Transverse colon (tissue), 4 donors: ENCODE measurements around the gene PHACTR3. TPM values are rescaled to one million over a fixed set of nuclear protein-coding genes. Genes with fewer than 3 reads are reported as not detected.

Experiments
- DNase-seq: peaks from one replicate; pipeline ENCODE4 v3.0.0-alpha.2; 2019
- H3K27ac ChIP-seq, 4 donors: fragments of 200-600 bp; sonication (generic); 2 replicates each; pipeline ENCODE4 v1.5.1; 2016 to 2018; ENCODE audit warnings: inconsistent platforms in 4 of 4
- H3K27me3 ChIP-seq: fragments of 200-600 bp; sonication (generic); 2 replicates; pipeline ENCODE4 v1.5.1; 2017; ENCODE audit warnings: inconsistent platforms
- H3K36me3 ChIP-seq, 4 donors: fragments of 200-600 bp; sonication (generic); 2 replicates each; pipeline ENCODE4 v1.5.1; 2017 to 2019; ENCODE audit warnings: inconsistent platforms in 4 of 4
- H3K4me1 ChIP-seq, 4 donors: fragments of 200-600 bp; sonication (generic); 2 replicates each; pipeline ENCODE4 v1.5.1; 2017 to 2020; ENCODE audit warnings: inconsistent platforms in 4 of 4
- H3K4me3 ChIP-seq, 4 donors: fragments of 200-600 bp; sonication (generic); 1 replicate in 1 of 4; 2 replicates in 3 of 4; pipeline versions ENCODE4 v1.5.1 to v1.6.1; 2017 to 2019; ENCODE audit warnings: inconsistent platforms in 4 of 4
- H3K9me3 ChIP-seq, 2 donors: fragments of 200-600 bp; sonication (generic); 2 replicates each; pipeline ENCODE4 v1.5.1; 2017 to 2019; ENCODE audit warnings: inconsistent platforms in 2 of 2
- EP300 ChIP-seq: sonication (generic); formaldehyde crosslinking; IDR thresholded peaks from one replicate; pipeline ENCODE4 v1.6.1; 2017; ENCODE audit warnings: antibody characterized with exemption, low read depth
- POLR2A ChIP-seq: fragments of 450-650 bp; IDR thresholded peaks from one replicate; pipeline ENCODE4 v1.6.1; 2016; ENCODE audit warnings: antibody characterized with exemption, mild to moderate bottlenecking, moderate library complexity
- POLR2AphosphoS5 ChIP-seq, 3 donors: sonication (generic); formaldehyde crosslinking; IDR thresholded peaks; one replicate each; pipeline ENCODE4 v1.6.1; 2016; ENCODE audit warnings: antibody characterized with exemption in 3 of 3
- WGBS, 2 donors: methylation state at CpG; one replicate each; pipeline ENCODE4 v1.1.5; 2018; ENCODE audit warnings: low coverage in 1 of 2; 5-methylcytosine and 5-hydroxymethylcytosine counted together
- in situ Hi-C, 4 donors: fragments of 200-750 bp; cut with MboI; loops; one replicate each; pipeline versions ENCODE4 v1.15.0 to v1.15.1; 2017; ENCODE audit warnings: low sequenced_read_pairs in 3 of 4, low pct_ligation_motif_present in 1 of 4, low pct_unique_long_range_greater_than_20kb in 1 of 4
- intact Hi-C: fragments of 100-400 bp; cut with DNase I; formaldehyde crosslinking; loops from one replicate; pipeline ENCODE4 v1.15.1; 2023; ENCODE audit warnings: low total_unique reads
- total RNA-seq, 4 donors: library from RNA; depleted of rRNA; stranded (reverse); fragments of >200 nt; gene quantifications; one replicate each; pipeline ENCODE4 v1.1.0, GENCODE V29; 2016
- TF ChIP-seq, protein P1 (sequence below), 5 experiments: fragments of 200-600 bp in 3 of 5; fragments of 450-650 bp in 2 of 5; sonication (generic) in 3 of 5; IDR thresholded peaks; 1 replicate in 2 of 5; 2 replicates in 3 of 5; pipeline ENCODE4 v1.5.1; 2016 to 2017; ENCODE audit warnings: antibody characterized with exemption in 5 of 5, inconsistent platforms in 3 of 5, mild to moderate bottlenecking in 2 of 5, moderate library complexity in 1 of 5

Gene PHACTR3
- total RNA-seq, 4 donors from 2014 or later = 1.6 to 7.1 (median 5.6) TPM

- no peak overlapping the region for H3K27ac ChIP-seq
- H3K4me3 ChIP-seq = no peak overlapping the region
- no peak for TF ChIP-seq POLR2AphosphoS5 (IDR thresholded peaks at IDR 0.05)
- TF ChIP-seq POLR2A = no peak
- TF ChIP-seq EP300 = no peak
- TF ChIP-seq, protein P1, sequence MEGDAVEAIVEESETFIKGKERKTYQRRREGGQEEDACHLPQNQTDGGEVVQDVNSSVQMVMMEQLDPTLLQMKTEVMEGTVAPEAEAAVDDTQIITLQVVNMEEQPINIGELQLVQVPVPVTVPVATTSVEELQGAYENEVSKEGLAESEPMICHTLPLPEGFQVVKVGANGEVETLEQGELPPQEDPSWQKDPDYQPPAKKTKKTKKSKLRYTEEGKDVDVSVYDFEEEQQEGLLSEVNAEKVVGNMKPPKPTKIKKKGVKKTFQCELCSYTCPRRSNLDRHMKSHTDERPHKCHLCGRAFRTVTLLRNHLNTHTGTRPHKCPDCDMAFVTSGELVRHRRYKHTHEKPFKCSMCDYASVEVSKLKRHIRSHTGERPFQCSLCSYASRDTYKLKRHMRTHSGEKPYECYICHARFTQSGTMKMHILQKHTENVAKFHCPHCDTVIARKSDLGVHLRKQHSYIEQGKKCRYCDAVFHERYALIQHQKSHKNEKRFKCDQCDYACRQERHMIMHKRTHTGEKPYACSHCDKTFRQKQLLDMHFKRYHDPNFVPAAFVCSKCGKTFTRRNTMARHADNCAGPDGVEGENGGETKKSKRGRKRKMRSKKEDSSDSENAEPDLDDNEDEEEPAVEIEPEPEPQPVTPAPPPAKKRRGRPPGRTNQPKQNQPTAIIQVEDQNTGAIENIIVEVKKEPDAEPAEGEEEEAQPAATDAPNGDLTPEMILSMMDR (IDR thresholded peaks at IDR 0.05) = no peak
- no peak for DNase-seq
- H3K4me1 ChIP-seq = peaks cover 0 to 3% (median 0%) of the 10 kb centered on the region in 4 donors
- no peaks in the 10 kb centered on the region for H3K36me3 ChIP-seq
- H3K9me3 ChIP-seq = no peaks in the 10 kb centered on the region
- intact Hi-C loops (no loop called here), in situ Hi-C loops (loop anchor here in 1 of 4 donors (25.0 kb wide), 1 partner anchor 184 kb away; no protein-coding TSS in a partner anchor)
- H3K27me3 ChIP-seq = no peaks in the 10 kb centered on the region
- WGBS, 2 donors = 76 to 100% methylated on average over 2 to 7 of the region's 7 CpGs
Observed at GRCh38 chr20:59770851-59771250, 166.5 kb downstream of the PHACTR3 start.

- in situ Hi-C loops = loop anchor here in 1 of 4 donors (25.0 kb wide), 1 partner anchor 184 kb away; no protein-coding TSS in a partner anchor
- 67 to 75% methylated on average over 7 to 11 of the region's 11 CpGs for WGBS, 2 donors
- Histone ChIP-seq H3K4me3 (no peak overlapping the region), H3K27ac (no peak overlapping the region), H3K36me3 (no peaks in the 10 kb centered on the region), H3K27me3 (no peaks in the 10 kb centered on the region), H3K4me1 (peaks cover 0 to 3% (median 0%) of the 10 kb centered on the region in 4 donors), H3K9me3 (no peaks in the 10 kb centered on the region)
- no peak for TF ChIP-seq POLR2A
- TF ChIP-seq POLR2AphosphoS5 (IDR thresholded peaks at IDR 0.05) = no peak
- TF ChIP-seq EP300 = no peak
- TF ChIP-seq, protein P1 (IDR thresholded peaks at IDR 0.05) = no peak
- DNase-seq = no peak
- intact Hi-C loops = no loop called here
Observed at GRCh38 chr20:59771506-59772372, 167.4 kb downstream of the PHACTR3 start.

- peaks cover 0 to 3% (median 0%) of the 10 kb centered on the region in 4 donors for H3K4me1 ChIP-seq
- H3K4me3 ChIP-seq = no peak overlapping the region
- TF ChIP-seq POLR2AphosphoS5 (IDR thresholded peaks at IDR 0.05) (no peak), EP300 (no peak), POLR2A (no peak)
- TF ChIP-seq, protein P1 (IDR thresholded peaks at IDR 0.05) = no peak
- H3K36me3 ChIP-seq = no peaks in the 10 kb centered on the region
- intact Hi-C loops (no loop called here), in situ Hi-C loops (loop anchor here in 1 of 4 donors (25.0 kb wide), 1 partner anchor 185 kb away; no protein-coding TSS in a partner anchor)
- DNase-seq = no peak
- no peaks in the 10 kb centered on the region for H3K9me3 ChIP-seq
- H3K27me3 ChIP-seq = no peaks in the 10 kb centered on the region
- WGBS, 2 donors = 70 to 78% methylated on average over 2 to 5 of the region's 6 CpGs
- H3K27ac ChIP-seq = no peak overlapping the region
Observed at GRCh38 chr20:59772373-59772705, 168.0 kb downstream of the PHACTR3 start.

GRCh38 chr20:59772931-59773913 is 168.9 kb downstream of the PHACTR3 start:
- intact Hi-C loops = no loop called here
- Histone ChIP-seq H3K4me3 (no peak overlapping the region), H3K9me3 (no peaks in the 10 kb centered on the region), H3K4me1 (peaks cover 0 to 3% (median 0%) of the 10 kb centered on the region in 4 donors), H3K27me3 (no peaks in the 10 kb centered on the region), H3K36me3 (no peaks in the 10 kb centered on the region), H3K27ac (no peak overlapping the region)
- in situ Hi-C loops = loop anchor here in 1 of 4 donors (25.0 kb wide), 1 partner anchor 186 kb away; no protein-coding TSS in a partner anchor
- WGBS, 2 donors = 70 to 100% methylated on average over 1 to 21 of the region's 21 CpGs
- peak; percentile 71 for DNase-seq
- no peak for TF ChIP-seq POLR2A
- TF ChIP-seq POLR2AphosphoS5 (IDR thresholded peaks at IDR 0.05) = no peak
- TF ChIP-seq, protein P1 (IDR thresholded peaks at IDR 0.05) = no peak
- no peak for TF ChIP-seq EP300
